Measurements from ENCODE around the gene PAQR8.
"Not testable (repeated sequence)": the region's sequence is repeated elsewhere in the genome, so short reads cannot be mapped to it uniquely, and the experiment has no call there.

PAQR8 gene

GRCh38 chr6:52415917-52416628, 54.1 kb downstream of the PAQR8 start:
- no peak for DNase-seq

- peak; percentile 78 for DNase-seq
Measured at GRCh38 chr6:52416629-52417151, 54.7 kb downstream of the PAQR8 start.

- DNase-seq, result no peak
Measured at GRCh38 chr6:52417675-52418111, 55.7 kb downstream of the PAQR8 start.

- no peak for DNase-seq
Measured at GRCh38 chr6:52418606-52419005, 56.7 kb downstream of the PAQR8 start.

GRCh38 chr6:52419809-52420667, 58.1 kb downstream of the PAQR8 start, which contains the start of gene EFHC1:
Gene EFHC1 (plus strand): TSS chr6:52420342. CDS start chr6:52420411, 69 bp downstream.
- DNase-seq, result peak; percentile 99

GRCh38 chr6:52420668-52421358, 58.9 kb downstream of the PAQR8 start:
- DNase-seq, result no peak

GRCh38 chr6:52422156-52422555, 60.2 kb downstream of the PAQR8 start:
- no peak for DNase-seq

- DNase-seq, result no peak
Measured at GRCh38 chr6:52423448-52423847, 61.5 kb downstream of the PAQR8 start.

GRCh38 chr6:52423971-52424381, 62.0 kb downstream of the PAQR8 start:
- no peak for DNase-seq

- no peak for DNase-seq
Measured at GRCh38 chr6:52424513-52424912, 62.6 kb downstream of the PAQR8 start.

- no peak for DNase-seq
Measured at GRCh38 chr6:52426667-52427066, 64.7 kb downstream of the PAQR8 start.

GRCh38 chr6:52433294-52433693, 71.3 kb downstream of the PAQR8 start:
- DNase-seq, result not testable (repeated sequence)

- no peak for DNase-seq
Measured at GRCh38 chr6:52435345-52435744, 73.4 kb downstream of the PAQR8 start.

GRCh38 chr6:52438926-52439325, 77.0 kb downstream of the PAQR8 start:
- DNase-seq, result no peak

GRCh38 chr6:52454556-52454955, 92.6 kb downstream of the PAQR8 start:
- no peak for DNase-seq

- no peak for DNase-seq
Measured at GRCh38 chr6:52457096-52457495, 95.1 kb downstream of the PAQR8 start.
